HEK293 (cell line): ENCODE data around the gene PERCC1.

ENCODE experiments used
- CTCF ChIA-PET: fragments of 350-600 bp; formaldehyde crosslinking; extraction: SDS; loops from one replicate; lab custom pipeline; 2021; ENCODE audit warnings: antibody characterized with exemption; lab: Yijun Ruan, JAX
- POLR2A ChIA-PET: fragments of 300-600 bp; formaldehyde crosslinking; extraction: SDS; loops from one replicate; lab custom pipeline; 2020; ENCODE audit warnings: antibody characterized with exemption, inconsistent platforms; lab: Yijun Ruan, JAX
- H3K27ac ChIP-seq: fragments of 200-500 bp; sonication (Bioruptor generic); 2 replicates; pipeline ENCODE4 v1.5.1; 2014; ENCODE audit warnings: low read depth, low read length, control low read depth, inconsistent platforms; ENCODE audit errors: extremely low read depth
- H3K36me3 ChIP-seq, 2 experiments: fragments of 200-500 bp in 1 of 2; sonication (Bioruptor generic) in 1 of 2; 1 replicate in 1 of 2; 2 replicates in 1 of 2; pipeline ENCODE4 v1.5.1; 2014 to 2017; ENCODE audit warnings: inconsistent platforms in 2 of 2, low read length in 2 of 2; ENCODE audit not compliant: control insufficient read depth in 2 of 2, insufficient read depth in 1 of 2
- H3K4me1 ChIP-seq: fragments of 200-500 bp; sonication (Bioruptor generic); 2 replicates; pipeline ENCODE4 v1.5.1; 2014; ENCODE audit warnings: mild to moderate bottlenecking, low read length, inconsistent platforms; ENCODE audit not compliant: control insufficient read depth, insufficient read depth
- H3K4me3 ChIP-seq: 2 replicates; pipeline ENCODE4 v1.5.1; 2011; ENCODE audit warnings: low read depth, mild to moderate bottlenecking, control low read depth, low read length, moderate library complexity
- H3K9me3 ChIP-seq: fragments of 200-500 bp; sonication (Bioruptor generic); 2 replicates; pipeline ENCODE4 v1.5.1; 2014; ENCODE audit warnings: low read depth, low read length, inconsistent platforms; ENCODE audit not compliant: control insufficient read depth, insufficient read depth
- GFI1B ChIP-seq: fragments of 450-650 bp; formaldehyde crosslinking; IDR thresholded peaks from 2 replicates; pipeline ENCODE4 v1.5.1; 2016; ENCODE audit warnings: missing biosample characterization, missing genetic modification characterization
- HOXC10 ChIP-seq: sonication (generic); formaldehyde crosslinking; IDR thresholded peaks from 2 replicates; pipeline ENCODE4 v1.8.1; 2023; ENCODE audit warnings: mild to moderate bottlenecking, missing genetic modification reagents
- KLF9 ChIP-seq: fragments of 450-650 bp; formaldehyde crosslinking; IDR thresholded peaks from 2 replicates; pipeline ENCODE4 v1.5.1; 2016; ENCODE audit warnings: missing biosample characterization, missing genetic modification characterization, low read depth
- MZF1 ChIP-seq: fragments of 450-650 bp; formaldehyde crosslinking; IDR thresholded peaks from 2 replicates; pipeline ENCODE4 v1.5.1; 2017; ENCODE audit warnings: missing biosample characterization, missing genetic modification characterization, borderline replicate concordance
- YY2 ChIP-seq: fragments of 450-650 bp; formaldehyde crosslinking; IDR thresholded peaks from 2 replicates; pipeline ENCODE4 v1.5.1; 2016; ENCODE audit warnings: missing biosample characterization, missing genetic modification characterization
- ZFP37 ChIP-seq: fragments of 450-650 bp; formaldehyde crosslinking; IDR thresholded peaks from 2 replicates; pipeline ENCODE4 v1.5.1; 2016; ENCODE audit warnings: missing biosample characterization, missing genetic modification characterization
- ZNF311 ChIP-seq: fragments of 450-650 bp; formaldehyde crosslinking; IDR thresholded peaks from 2 replicates; pipeline ENCODE4 v1.5.1; 2017; ENCODE audit warnings: missing biosample characterization, missing genetic modification characterization, borderline replicate concordance
- ZNF416 ChIP-seq: fragments of 450-650 bp; formaldehyde crosslinking; IDR thresholded peaks from 2 replicates; pipeline ENCODE4 v1.5.1; 2016; ENCODE audit warnings: missing biosample characterization, missing genetic modification characterization
- ZNF473 ChIP-seq: fragments of 450-650 bp; formaldehyde crosslinking; IDR thresholded peaks from 2 replicates; pipeline ENCODE4 v1.5.1; 2017; ENCODE audit warnings: missing biosample characterization, missing genetic modification characterization
- ZNF571 ChIP-seq: fragments of 450-650 bp; formaldehyde crosslinking; IDR thresholded peaks from 2 replicates; pipeline ENCODE4 v1.5.0; 2017; ENCODE audit warnings: missing biosample characterization, missing genetic modification characterization
- ZNF654 ChIP-seq: fragments of 450-650 bp; formaldehyde crosslinking; IDR thresholded peaks from 2 replicates; pipeline ENCODE4 v1.5.1; 2016; ENCODE audit warnings: low read depth, missing biosample characterization, missing genetic modification characterization
- ZNF76 ChIP-seq: fragments of 450-650 bp; formaldehyde crosslinking; IDR thresholded peaks from 2 replicates; pipeline ENCODE4; 2016; ENCODE audit warnings: low read depth, missing biosample characterization, missing genetic modification characterization, borderline replicate concordance
- ZNF768 ChIP-seq: fragments of 450-650 bp; formaldehyde crosslinking; IDR thresholded peaks from 2 replicates; pipeline ENCODE4 v1.5.1; 2018; ENCODE audit warnings: missing biosample characterization, mild to moderate bottlenecking, missing genetic modification characterization
- ZNF776 ChIP-seq: fragments of 450-650 bp; formaldehyde crosslinking; IDR thresholded peaks from 2 replicates; pipeline ENCODE4 v1.5.0; 2017; ENCODE audit warnings: missing biosample characterization, missing genetic modification characterization, borderline replicate concordance
- TF ChIP-seq, protein P1 (sequence below): fragments of 450-650 bp; formaldehyde crosslinking; IDR thresholded peaks from 2 replicates; pipeline ENCODE4 v1.5.1; 2016; ENCODE audit warnings: missing biosample characterization, missing genetic modification characterization
- TF ChIP-seq, protein P2 (sequence below): fragments of 450-650 bp; formaldehyde crosslinking; IDR thresholded peaks from 2 replicates; pipeline ENCODE4 v1.5.1; 2016; ENCODE audit warnings: missing biosample characterization, missing genetic modification characterization
- TF ChIP-seq, protein P3 (sequence below): fragments of 450-650 bp; formaldehyde crosslinking; IDR thresholded peaks from 2 replicates; pipeline ENCODE4 v1.5.1; 2016; ENCODE audit warnings: missing biosample characterization, missing genetic modification characterization
- TF ChIP-seq, protein P4 (sequence below): fragments of 450-650 bp; formaldehyde crosslinking; IDR thresholded peaks from 2 replicates; pipeline ENCODE4 v1.5.1; 2017; ENCODE audit warnings: missing biosample characterization, missing genetic modification characterization
- TF ChIP-seq, protein P5 (sequence below): fragments of 450-650 bp; formaldehyde crosslinking; IDR thresholded peaks from 2 replicates; pipeline ENCODE4 v1.5.1; 2016; ENCODE audit warnings: missing biosample characterization, missing genetic modification characterization

The PERCC1 gene

DNA sequence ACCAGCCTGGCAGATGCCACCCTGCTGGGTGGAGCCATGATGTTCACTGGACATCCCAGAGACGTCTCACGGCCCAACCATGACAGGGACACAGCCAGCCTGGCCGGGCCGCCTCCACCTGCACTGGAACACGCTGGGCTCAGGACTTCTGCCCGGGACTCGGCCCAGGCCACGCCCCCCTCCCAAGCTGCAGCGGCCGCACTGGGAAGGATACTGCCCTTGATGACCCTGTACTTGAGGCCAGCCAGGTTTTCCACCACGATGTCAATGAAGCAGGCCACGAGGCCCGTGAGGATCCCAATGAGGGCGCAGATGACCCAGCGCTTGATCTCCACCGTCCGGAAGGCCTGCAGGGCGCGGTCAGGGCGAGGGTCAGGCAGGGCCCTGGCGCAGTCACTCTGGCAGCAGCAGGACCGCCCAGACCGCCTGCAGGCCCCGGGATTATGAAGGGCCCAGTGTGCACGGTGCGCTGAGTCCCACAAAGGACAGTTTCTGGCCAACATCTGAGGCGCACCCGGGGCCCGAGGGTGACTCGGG is 29.8 kb downstream of the PERCC1 start:
- Histone ChIP-seq H3K9me3 (no peaks in the 10 kb centered on the region), H3K4me3 (no peak overlapping the region), H3K36me3 (peaks cover 0 to 58% of the 10 kb centered on the region in 2 experiments; a peak in 1 of 3 replicates), H3K4me1 (no peaks in the 10 kb centered on the region), H3K27ac (no peak overlapping the region)
- CTCF ChIA-PET: no interaction called here
- TF ChIP-seq KLF9 (tag by site-specific recombination): peak; percentile 39
- no peak for TF ChIP-seq HOXC10
- POLR2A ChIA-PET: no interaction called here

DNA sequence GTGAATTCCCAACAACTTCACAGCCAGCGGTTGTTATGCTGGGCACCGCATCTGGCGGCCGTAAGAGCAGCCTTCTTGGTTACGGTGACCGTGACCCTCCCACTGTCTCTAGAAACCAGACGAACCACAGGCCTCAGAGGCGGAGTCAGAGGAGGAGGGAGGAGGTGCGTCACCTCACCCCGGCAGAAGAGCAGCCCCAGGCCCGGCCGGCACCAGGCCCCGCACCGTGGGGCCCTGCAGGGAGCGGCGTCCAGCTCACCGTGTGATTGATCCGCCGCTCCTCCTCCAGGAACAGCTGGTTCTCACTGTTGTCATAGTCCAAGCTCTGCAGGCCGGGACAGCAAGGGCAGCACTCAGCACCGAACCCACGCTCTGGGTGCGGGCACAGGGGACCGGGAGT is 30.3 kb downstream of the PERCC1 start:
- no peak overlapping the region for H3K27ac ChIP-seq
- POLR2A ChIA-PET: no interaction called here
- peaks cover 0 to 53% of the 10 kb centered on the region in 2 experiments; a peak in 1 of 3 replicates for H3K36me3 ChIP-seq
- no peaks in the 10 kb centered on the region for H3K4me1 ChIP-seq
- CTCF ChIA-PET: no interaction called here
- H3K4me3 ChIP-seq: no peak overlapping the region
- no peaks in the 10 kb centered on the region for H3K9me3 ChIP-seq
- TF ChIP-seq ZNF776: no peak
- no peak for TF ChIP-seq MZF1 (tag by site-specific recombination)
- TF ChIP-seq ZNF654 (tag by site-specific recombination): no peak
- TF ChIP-seq, protein P1, sequence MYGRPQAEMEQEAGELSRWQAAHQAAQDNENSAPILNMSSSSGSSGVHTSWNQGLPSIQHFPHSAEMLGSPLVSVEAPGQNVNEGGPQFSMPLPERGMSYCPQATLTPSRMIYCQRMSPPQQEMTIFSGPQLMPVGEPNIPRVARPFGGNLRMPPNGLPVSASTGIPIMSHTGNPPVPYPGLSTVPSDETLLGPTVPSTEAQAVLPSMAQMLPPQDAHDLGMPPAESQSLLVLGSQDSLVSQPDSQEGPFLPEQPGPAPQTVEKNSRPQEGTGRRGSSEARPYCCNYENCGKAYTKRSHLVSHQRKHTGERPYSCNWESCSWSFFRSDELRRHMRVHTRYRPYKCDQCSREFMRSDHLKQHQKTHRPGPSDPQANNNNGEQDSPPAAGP (tag by site-specific recombination): no peak
- no peak for TF ChIP-seq ZNF571 (tag by site-specific recombination)
- TF ChIP-seq, protein P2, sequence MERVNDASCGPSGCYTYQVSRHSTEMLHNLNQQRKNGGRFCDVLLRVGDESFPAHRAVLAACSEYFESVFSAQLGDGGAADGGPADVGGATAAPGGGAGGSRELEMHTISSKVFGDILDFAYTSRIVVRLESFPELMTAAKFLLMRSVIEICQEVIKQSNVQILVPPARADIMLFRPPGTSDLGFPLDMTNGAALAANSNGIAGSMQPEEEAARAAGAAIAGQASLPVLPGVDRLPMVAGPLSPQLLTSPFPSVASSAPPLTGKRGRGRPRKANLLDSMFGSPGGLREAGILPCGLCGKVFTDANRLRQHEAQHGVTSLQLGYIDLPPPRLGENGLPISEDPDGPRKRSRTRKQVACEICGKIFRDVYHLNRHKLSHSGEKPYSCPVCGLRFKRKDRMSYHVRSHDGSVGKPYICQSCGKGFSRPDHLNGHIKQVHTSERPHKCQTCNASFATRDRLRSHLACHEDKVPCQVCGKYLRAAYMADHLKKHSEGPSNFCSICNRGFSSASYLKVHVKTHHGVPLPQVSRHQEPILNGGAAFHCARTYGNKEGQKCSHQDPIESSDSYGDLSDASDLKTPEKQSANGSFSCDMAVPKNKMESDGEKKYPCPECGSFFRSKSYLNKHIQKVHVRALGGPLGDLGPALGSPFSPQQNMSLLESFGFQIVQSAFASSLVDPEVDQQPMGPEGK: no peak
- TF ChIP-seq, protein P3, sequence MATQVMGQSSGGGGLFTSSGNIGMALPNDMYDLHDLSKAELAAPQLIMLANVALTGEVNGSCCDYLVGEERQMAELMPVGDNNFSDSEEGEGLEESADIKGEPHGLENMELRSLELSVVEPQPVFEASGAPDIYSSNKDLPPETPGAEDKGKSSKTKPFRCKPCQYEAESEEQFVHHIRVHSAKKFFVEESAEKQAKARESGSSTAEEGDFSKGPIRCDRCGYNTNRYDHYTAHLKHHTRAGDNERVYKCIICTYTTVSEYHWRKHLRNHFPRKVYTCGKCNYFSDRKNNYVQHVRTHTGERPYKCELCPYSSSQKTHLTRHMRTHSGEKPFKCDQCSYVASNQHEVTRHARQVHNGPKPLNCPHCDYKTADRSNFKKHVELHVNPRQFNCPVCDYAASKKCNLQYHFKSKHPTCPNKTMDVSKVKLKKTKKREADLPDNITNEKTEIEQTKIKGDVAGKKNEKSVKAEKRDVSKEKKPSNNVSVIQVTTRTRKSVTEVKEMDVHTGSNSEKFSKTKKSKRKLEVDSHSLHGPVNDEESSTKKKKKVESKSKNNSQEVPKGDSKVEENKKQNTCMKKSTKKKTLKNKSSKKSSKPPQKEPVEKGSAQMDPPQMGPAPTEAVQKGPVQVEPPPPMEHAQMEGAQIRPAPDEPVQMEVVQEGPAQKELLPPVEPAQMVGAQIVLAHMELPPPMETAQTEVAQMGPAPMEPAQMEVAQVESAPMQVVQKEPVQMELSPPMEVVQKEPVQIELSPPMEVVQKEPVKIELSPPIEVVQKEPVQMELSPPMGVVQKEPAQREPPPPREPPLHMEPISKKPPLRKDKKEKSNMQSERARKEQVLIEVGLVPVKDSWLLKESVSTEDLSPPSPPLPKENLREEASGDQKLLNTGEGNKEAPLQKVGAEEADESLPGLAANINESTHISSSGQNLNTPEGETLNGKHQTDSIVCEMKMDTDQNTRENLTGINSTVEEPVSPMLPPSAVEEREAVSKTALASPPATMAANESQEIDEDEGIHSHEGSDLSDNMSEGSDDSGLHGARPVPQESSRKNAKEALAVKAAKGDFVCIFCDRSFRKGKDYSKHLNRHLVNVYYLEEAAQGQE (tag by site-specific recombination): no peak
- no peak for TF ChIP-seq ZNF473 (tag by site-specific recombination)
- TF ChIP-seq, protein P4, sequence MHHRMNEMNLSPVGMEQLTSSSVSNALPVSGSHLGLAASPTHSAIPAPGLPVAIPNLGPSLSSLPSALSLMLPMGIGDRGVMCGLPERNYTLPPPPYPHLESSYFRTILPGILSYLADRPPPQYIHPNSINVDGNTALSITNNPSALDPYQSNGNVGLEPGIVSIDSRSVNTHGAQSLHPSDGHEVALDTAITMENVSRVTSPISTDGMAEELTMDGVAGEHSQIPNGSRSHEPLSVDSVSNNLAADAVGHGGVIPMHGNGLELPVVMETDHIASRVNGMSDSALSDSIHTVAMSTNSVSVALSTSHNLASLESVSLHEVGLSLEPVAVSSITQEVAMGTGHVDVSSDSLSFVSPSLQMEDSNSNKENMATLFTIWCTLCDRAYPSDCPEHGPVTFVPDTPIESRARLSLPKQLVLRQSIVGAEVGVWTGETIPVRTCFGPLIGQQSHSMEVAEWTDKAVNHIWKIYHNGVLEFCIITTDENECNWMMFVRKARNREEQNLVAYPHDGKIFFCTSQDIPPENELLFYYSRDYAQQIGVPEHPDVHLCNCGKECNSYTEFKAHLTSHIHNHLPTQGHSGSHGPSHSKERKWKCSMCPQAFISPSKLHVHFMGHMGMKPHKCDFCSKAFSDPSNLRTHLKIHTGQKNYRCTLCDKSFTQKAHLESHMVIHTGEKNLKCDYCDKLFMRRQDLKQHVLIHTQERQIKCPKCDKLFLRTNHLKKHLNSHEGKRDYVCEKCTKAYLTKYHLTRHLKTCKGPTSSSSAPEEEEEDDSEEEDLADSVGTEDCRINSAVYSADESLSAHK (tag by site-specific recombination): no peak
- no peak for TF ChIP-seq ZFP37 (tag by site-specific recombination)
- no peak for TF ChIP-seq GFI1B (tag by site-specific recombination)
- TF ChIP-seq, protein P5, sequence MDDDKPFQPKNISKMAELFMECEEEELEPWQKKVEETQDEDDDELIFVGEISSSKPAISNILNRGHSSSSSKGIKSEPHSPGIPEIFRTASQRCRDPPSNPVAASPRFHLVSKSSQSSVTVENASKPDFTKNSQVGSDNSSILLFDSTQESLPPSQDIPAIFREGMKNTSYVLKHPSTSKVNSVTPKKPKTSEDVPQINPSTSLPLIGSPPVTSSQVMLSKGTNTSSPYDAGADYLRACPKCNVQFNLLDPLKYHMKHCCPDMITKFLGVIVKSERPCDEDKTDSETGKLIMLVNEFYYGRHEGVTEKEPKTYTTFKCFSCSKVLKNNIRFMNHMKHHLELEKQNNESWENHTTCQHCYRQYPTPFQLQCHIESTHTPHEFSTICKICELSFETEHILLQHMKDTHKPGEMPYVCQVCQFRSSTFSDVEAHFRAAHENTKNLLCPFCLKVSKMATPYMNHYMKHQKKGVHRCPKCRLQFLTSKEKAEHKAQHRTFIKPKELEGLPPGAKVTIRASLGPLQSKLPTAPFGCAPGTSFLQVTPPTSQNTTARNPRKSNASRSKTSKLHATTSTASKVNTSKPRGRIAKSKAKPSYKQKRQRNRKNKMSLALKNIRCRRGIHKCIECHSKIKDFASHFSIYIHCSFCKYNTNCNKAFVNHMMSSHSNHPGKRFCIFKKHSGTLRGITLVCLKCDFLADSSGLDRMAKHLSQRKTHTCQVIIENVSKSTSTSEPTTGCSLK: no peak
- TF ChIP-seq ZNF76 (tag by site-specific recombination): no peak
- TF ChIP-seq ZNF416: no peak
- no peak for TF ChIP-seq YY2 (tag by site-specific recombination)
- no peak for TF ChIP-seq ZNF768 (tag by site-specific recombination)
- TF ChIP-seq ZNF311 (tag by site-specific recombination): no peak
